Stimulated activated CD8-positive, alpha-beta memory T cell treated with anti-CD3 and anti-CD28 coated beads, Interleukin-7, amount 100 ng/mL, for 4 hours (primary cell): ENCODE results near the gene ZNF346.

ENCODE experiments used
- DNase-seq, 2 donors: peaks; one replicate each; pipeline ENCODE4 v3.0.0-alpha.2; 2020; ENCODE audit warnings: low read depth in 2 of 2

Gene ZNF346

DNA sequence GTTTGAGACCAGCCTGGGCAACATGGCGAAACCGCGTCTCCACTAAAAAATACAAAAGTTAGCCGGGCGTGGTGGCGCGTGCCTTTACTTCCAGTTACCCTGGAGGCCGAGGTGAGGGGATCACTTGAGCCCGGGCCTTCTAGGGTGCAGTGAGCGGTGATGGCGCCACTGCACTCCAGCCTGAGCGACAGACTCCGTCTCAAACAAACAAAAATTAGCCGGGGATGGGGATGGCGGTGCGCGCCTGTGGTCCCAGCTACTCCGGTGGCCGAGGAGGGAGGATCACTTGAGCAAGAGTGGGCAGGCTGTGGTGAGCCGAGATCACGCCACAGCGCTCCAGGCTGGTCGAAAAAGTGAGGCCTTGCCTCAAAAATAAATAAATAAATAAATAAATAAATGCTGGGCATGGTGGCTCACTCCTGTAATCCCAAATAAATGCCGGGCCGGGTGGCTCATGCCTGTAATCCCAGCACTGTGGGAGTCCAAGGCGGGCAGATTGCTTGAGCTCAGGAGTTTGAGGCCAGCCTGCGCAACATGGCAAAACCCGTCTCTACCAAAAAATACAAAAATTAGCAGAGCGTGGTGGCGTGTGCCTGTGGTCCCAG is 95.0 kb downstream of the ZNF346 start:
- no peak for DNase-seq

DNA sequence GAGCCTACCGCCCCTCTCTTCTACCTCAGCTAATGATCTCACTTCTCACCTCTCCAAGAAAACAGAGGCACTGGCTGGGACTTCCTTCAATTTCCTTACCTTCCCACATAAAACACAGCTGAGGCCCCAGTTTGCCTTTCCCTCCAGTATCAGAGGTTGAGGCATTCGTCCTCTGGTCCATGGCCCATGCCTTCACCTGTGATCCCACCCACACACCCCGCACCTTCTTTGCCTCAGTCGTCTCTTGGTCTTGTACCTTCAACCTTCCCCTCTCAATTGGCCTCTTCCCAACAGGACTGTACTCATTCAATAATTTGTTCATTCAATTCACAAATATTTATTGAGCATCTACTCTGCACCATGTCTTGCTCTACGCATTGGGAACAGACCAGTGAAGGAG is 100.1 kb downstream of the ZNF346 start:
- DNase-seq = no peak

DNA sequence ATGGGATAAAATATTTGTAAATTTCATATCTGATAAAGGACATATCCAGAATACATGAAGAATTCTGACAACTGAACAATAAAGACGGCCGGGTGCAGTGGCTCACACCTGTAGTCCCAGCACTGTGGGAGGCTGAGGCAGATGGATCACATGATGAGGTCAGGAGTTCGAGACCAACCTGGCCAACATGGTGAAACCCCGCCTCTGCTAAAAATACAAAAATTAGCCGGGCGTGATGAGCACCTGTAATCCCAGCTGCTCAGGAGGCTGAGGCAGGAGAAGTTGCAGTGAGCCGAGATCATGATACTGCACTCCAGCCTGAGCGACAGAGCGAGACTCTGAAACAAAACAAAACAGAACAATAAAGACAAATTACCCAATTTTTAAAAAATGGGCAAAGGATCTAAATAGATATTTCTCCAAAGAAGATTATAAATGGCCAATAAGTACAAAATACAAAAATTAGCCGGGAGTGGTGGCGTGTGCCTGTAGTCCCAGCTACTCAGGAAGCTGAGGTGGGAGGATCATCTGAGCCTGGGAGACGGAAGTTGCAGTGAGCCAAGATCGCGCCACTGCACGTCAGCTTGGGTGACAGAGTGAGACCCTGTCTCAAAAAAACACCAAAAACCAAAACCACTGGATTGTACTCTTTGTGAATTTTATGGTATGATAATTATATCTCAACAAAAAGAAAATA is 101.4 kb downstream of the ZNF346 start:
- no peak for DNase-seq

DNA sequence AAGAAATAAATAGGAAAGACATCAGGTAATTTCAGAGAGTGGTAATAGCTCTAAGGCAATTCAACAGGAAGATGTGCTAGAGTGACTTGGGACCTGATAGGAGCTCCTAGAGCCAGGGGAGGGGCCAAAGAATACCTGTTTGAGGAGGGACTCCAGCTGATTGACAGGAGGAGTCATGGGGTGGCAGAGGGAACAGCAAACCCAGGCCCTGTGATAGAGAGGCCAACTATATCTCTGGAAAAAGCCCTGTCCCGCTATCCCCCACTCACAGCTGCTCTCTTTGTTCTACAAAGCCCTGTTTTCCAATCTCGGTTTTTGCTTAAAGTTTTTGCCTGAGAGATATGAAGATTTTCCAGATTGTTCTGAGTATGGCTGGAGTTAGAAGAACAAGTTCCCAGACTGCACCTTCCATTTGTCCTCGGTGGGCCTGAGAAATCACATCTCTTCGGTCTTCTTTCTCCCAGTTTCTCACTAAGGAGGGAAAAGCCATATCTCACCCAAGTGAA is 102.0 kb downstream of the ZNF346 start:
- DNase-seq = no peak

DNA sequence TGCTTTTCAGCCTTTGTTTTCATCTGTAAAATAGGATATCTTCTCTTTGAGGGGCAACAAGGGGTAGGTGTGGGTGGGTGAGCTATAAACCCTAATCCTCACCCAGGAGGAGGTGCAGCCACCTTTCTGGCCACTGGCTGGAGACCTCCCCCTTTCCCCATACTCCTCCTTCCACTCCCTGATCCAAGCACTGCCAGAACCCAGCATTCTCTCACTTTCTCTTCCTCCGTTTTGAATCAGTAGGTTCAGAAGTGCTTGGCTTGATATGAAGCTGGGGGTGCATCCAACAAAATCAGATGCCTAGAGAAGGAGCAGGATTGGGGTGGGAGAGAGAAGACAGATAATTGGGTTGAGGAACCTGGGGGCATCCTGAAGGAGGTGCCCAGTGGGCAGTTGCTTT is 104.3 kb downstream of the ZNF346 start:
- no peak for DNase-seq

DNA sequence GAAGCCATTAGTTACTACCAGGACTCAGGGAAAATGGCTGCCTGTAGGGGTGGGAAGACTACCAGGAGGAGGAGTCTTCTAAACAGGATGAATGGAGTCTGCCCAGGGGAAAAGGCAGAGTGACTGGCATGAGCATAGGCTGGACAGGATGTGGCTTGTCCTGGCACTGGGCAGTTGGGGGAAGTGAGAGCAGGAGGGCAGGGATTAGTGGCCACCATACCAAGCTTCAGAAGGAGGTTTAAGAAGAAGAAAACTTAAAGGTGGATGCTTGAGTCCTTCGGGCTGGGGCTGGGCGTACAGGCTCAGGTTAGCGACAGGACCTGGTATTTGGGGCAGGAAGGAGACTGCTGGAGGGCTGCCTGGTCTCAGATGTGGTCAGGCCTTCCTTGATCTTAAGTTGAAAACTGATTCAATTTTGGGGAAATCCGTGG is 106.1 kb downstream of the ZNF346 start:
- DNase-seq = no peak

DNA sequence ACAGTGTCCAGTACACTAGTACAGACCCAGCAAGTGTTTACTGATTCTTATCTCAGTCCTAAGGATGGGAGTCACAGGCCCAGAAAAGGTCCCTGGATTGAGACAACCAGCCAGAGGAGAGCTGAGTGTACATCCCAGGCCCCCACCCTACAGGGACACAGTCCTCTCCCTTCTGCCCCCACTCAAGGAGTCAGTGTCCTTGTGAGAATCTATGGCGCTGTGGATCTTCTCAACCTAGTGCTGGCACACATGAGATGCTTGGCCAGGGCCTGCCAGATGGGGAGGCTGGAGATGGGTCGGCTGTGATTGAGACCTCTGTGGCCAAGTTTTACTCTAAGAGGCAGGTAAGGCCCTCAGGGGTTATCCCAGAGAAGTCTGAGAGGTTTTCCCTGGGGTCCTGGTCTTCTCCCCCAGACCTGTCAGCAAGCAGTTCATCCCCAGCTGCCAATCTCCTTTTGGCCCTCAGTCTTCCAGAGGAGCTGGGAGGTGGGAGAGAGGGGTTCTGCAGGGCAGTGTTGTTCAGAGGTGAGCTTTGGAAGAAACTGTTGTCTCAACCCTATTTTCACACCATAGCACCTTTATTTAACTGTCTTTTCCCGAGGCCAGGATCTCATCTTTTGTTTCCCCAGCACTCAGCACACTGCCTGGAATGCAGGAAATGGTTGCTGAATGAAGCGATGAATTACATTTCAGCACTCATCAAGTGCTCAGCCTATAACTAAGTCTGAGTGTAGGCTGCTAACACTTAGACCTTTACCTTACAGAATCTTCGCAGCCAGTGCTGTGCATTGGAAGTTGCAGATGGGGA is 107.9 kb downstream of the ZNF346 start:
- no peak for DNase-seq
